Heart left ventricle (tissue), 13 donors: ENCODE measurements around the gene GPC6.

ENCODE experiments used
- CTCF ChIP-seq, 12 donors: fragments of 200-600 bp; sonication (generic) in 4 of 12; IDR thresholded peaks; one replicate each; pipeline versions ENCODE4 v1.5.0 to v1.8.0; 2018 to 2022; ENCODE audit warnings: antibody characterized with exemption in 12 of 12, mild to moderate bottlenecking in 5 of 12
- POLR2A ChIP-seq, 2 donors: fragments of 450-650 bp; IDR thresholded peaks; one replicate each; pipeline ENCODE4 v1.6.1; 2017; ENCODE audit warnings: antibody characterized with exemption in 2 of 2, mild to moderate bottlenecking in 2 of 2, moderate library complexity in 2 of 2
- donor health status: ischemic (EF 13 %, LVEDD 7.1; RV severe dilation, severe dysfunction).
- donor health status: DM: no; HTN: yes; CAD: no.
- donor health status: DM: no; HTN: no; CAD: no.
- donor health status: ischemic (EF 25% LVEDD 6.9; RV normal size, moderate dysfunction).
- donor health status: ischemic (EF 25% LVEDD 5.7; RV mildly dilated, moderate dysfunction).
- donor health status: ischemic (EF 35%, LVEDD 5.7; RV mildly dilated, moderate dysfunction).
- donor health status: nonischemic (EF 11% LVEDD 7.7; RV severe dilation, severe dysfunction).
- donor health status: DM: yes; HTN: yes; CAD: no.
- donor health status: PGD.
- donor health status: ischemic (EF 29% LVEDD 5.4; RV normal size, mild dysfunction).
- donor health status: nonischemic (EF 23%, LVEDD 6.1; RV moderate dilation, normal function).

- TF ChIP-seq CTCF (IDR thresholded peaks at IDR 0.05) (no peak), POLR2A (IDR thresholded peaks at IDR 0.05) (no peak)
These were observed 54.1 kb downstream of the GPC6 start for GRCh38 chr13:93280688-93281087.
